Transverse colon (tissue), 4 donors: Measurements from ENCODE around the gene HES7.
"Not testable (repeated sequence)": the region's sequence is repeated elsewhere in the genome, so short reads cannot be mapped to it uniquely, and the experiment has no call there.

Source experiments
- POLR2A ChIP-seq: fragments of 450-650 bp; IDR thresholded peaks from one replicate; pipeline ENCODE4 v1.6.1; 2016; ENCODE audit warnings: antibody characterized with exemption, mild to moderate bottlenecking, moderate library complexity
- POLR2AphosphoS5 ChIP-seq, 3 donors: sonication (generic); formaldehyde crosslinking; IDR thresholded peaks; one replicate each; pipeline ENCODE4 v1.6.1; 2016; ENCODE audit warnings: antibody characterized with exemption in 3 of 3
- TF ChIP-seq, protein P1 (sequence below), 5 experiments: fragments of 200-600 bp in 3 of 5; fragments of 450-650 bp in 2 of 5; sonication (generic) in 3 of 5; IDR thresholded peaks; 1 replicate in 2 of 5; 2 replicates in 3 of 5; pipeline ENCODE4 v1.5.1; 2016 to 2017; ENCODE audit warnings: antibody characterized with exemption in 5 of 5, inconsistent platforms in 3 of 5, mild to moderate bottlenecking in 2 of 5, moderate library complexity in 1 of 5

DNA sequence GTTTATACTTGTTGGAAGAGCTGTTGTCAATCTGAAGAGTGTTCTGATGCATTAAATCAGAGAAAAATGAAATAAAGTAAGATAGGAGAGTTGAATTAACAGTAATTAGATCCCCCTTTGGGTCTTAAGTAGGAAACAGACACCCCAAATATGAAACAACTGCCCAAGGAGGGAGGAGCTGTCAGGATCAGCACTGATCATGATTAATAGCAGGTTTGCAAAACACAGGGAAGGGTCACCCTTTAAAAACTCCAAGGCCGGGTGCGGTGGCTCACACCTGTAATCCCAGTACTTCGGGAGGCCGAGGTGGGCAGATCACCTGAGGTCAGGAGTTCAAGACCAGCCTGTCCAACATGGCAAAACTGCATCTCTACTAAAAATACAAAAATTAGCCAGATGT lies 16.9 kb downstream of the HES7 start:
- TF ChIP-seq, protein P1, sequence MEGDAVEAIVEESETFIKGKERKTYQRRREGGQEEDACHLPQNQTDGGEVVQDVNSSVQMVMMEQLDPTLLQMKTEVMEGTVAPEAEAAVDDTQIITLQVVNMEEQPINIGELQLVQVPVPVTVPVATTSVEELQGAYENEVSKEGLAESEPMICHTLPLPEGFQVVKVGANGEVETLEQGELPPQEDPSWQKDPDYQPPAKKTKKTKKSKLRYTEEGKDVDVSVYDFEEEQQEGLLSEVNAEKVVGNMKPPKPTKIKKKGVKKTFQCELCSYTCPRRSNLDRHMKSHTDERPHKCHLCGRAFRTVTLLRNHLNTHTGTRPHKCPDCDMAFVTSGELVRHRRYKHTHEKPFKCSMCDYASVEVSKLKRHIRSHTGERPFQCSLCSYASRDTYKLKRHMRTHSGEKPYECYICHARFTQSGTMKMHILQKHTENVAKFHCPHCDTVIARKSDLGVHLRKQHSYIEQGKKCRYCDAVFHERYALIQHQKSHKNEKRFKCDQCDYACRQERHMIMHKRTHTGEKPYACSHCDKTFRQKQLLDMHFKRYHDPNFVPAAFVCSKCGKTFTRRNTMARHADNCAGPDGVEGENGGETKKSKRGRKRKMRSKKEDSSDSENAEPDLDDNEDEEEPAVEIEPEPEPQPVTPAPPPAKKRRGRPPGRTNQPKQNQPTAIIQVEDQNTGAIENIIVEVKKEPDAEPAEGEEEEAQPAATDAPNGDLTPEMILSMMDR (IDR thresholded peaks at IDR 0.05) = not testable (repeated sequence)
- not testable (repeated sequence) for TF ChIP-seq POLR2AphosphoS5 (IDR thresholded peaks at IDR 0.05); POLR2A
